GM12801 (cell line): ENCODE measurements around the gene PRR33.

Source experiments
- TF ChIP-seq, protein P1 (sequence below): IDR thresholded peaks from one replicate; pipeline ENCODE4 v1.5.1; 2011; ENCODE audit warnings: control low read depth; ENCODE audit not compliant: insufficient read length; ENCODE audit errors: extremely low read depth

The PRR33 gene

DNA sequence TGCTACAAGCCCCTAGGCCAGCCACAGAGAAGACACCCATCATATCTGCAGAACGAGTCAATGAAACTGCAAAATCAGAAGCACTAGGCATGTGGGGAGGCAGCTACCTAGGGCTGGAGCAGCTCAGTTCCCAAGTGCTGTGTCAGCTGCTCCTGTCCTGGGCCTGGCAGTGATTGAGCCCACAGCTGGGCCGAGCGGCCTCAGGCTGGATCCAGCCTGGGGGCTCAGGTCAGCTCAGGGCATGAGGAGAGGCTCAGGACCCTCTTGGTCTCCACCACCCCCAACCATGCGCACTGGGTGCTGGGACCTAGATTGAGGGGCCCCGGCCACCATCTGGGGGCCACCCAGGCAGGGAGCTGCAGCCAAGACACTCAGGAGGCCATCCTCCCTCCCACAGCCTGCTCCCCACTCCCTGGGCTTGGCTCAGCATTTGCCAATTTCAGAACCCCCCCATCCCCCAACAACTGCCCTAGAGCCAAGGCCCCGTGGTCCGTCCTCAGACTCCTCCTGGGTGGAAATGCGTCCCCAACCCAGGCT lies 25.4 kb upstream of the PRR33 start:
- TF ChIP-seq, protein P1, sequence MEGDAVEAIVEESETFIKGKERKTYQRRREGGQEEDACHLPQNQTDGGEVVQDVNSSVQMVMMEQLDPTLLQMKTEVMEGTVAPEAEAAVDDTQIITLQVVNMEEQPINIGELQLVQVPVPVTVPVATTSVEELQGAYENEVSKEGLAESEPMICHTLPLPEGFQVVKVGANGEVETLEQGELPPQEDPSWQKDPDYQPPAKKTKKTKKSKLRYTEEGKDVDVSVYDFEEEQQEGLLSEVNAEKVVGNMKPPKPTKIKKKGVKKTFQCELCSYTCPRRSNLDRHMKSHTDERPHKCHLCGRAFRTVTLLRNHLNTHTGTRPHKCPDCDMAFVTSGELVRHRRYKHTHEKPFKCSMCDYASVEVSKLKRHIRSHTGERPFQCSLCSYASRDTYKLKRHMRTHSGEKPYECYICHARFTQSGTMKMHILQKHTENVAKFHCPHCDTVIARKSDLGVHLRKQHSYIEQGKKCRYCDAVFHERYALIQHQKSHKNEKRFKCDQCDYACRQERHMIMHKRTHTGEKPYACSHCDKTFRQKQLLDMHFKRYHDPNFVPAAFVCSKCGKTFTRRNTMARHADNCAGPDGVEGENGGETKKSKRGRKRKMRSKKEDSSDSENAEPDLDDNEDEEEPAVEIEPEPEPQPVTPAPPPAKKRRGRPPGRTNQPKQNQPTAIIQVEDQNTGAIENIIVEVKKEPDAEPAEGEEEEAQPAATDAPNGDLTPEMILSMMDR = no peak

DNA sequence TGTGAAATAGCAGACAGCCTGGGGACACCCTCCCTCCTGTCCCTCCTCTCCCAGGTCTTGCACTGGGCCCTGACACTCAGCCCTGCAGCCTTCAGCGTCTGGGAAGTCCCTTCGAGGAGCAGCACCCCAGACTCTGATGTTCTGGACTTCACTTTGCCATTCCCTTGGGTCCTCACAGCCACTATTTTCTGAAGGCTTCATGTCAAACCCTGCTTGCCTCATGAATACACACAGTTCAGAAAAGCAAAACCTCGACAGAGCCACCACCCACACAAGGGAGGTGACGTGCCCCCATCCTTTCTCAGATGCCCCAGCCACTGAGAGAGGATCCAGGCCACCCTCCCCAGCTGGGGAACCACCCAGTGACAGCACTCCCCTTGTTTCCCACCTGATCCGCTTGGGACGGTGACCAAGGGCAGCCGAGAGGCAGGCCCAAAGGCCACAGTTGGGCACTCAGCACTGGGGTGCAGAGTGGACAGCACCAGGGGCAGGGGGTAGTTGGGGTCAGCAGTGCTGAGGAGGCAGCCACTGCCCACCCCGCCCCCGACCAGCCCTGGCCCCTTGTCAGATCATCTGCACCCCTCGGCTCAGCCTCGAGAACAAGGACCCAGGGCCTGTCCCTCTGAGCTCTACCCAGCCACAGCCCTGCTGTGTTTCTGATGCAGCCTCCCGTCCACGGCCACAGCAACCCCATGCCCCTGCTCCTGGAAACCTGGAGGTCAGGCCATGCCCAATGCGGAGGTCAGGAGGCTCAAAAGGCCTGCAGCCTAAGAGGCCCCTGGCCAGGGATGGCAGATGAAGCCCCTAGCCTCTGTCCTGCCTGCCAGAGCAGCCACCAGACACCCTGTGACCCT lies 24.7 kb upstream of the PRR33 start:
- TF ChIP-seq, protein P1 = no peak

GRCh38 chr11:1915795-1916131 lies 24.1 kb upstream of the PRR33 start:
- TF ChIP-seq, protein P1 = no peak

DNA sequence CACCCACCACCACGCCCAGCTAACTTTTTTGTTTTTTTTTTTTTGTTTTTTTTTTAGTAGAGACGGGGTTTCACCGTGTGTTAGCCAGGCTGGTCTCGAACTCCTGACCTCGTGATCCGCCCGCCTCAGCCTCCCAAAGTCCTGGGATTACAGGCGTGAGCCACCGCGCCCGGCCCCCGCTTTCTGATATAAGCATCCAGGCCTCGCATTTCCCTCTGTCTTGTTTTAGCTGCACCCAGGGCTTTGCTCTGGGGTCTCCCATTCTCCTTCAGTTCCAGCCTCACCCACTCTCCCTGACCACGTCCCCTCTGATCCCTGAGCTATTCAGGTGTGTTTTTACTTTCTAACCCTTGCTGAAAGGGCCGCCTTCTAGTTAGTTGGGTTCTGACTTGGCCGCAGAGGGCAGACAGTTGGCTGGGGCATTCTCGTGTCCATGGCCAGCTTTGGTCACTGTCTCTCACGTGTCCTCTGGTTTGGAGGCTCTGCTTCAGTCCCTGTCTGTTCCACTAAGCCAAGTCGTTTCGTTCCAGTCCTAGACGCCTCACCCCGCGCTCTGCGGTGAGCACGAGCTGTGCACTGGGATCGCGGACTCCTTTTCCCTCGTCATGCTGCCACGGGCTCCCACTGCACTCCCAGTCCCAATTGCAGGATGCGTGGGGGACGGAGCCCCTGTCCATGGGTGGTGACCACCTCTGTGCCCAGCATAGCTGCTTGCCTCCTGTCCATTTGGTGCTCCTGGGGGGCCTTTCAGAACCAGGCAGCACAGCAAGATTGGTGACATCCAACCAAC lies 21.8 kb upstream of the PRR33 start:
- TF ChIP-seq, protein P1 = no peak

GRCh38 chr11:1912289-1912878 lies 20.7 kb upstream of the PRR33 start:
- TF ChIP-seq, protein P1 = no peak

GRCh38 chr11:1909524-1909923 lies 17.8 kb upstream of the PRR33 start:
- TF ChIP-seq, protein P1 = no peak

DNA sequence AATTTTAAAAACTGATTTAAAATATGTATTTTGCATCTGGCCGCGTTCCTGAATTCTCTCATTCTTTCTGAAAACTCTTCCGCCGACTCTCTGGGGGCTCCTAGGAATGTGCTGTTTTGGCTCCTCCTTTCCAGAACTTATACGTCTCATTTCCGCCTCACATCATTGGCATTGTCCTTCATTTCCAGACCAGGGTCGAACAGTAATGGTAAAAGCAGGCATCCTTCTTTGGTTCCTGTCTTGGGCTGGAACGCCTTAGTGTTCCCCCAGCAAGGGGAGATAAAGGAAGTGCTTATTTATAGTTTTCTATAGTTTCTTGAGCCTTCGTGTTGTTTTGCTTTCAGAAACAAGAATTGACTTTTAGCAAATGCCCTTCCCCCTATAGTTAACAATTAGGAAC lies 16.9 kb upstream of the PRR33 start:
- TF ChIP-seq, protein P1 = no peak
